Measurements from ENCODE around the gene TTC1. TPM values are rescaled to one million over a fixed set of nuclear protein-coding genes. Genes with fewer than 3 reads are reported as not detected.

The TTC1 gene
- total RNA-seq, 1 experiment from 2014 or later: 67.6 TPM

DNA sequence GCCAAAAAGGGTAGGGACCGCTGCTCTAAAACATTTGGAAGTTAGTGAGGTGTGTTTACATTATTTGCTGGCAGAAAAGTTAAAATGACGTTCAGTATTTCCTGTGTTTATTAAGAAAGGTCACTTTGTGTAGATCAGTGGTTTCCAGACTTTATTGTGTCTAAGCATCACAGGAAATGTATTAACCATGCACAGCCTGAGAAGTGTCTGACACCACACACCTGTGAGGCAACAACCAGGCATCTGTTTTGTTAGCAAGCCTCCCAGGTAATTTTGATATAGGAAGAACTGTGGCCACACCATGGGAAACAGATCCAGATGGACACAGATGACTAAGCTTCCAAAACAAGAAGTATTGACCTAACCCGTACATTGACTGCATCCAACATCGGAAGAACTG is 12.0 kb downstream of the TTC1 start:
- ChIA-PET CTCF (interaction anchor here (1.8 kb wide), 1 partner anchor 11 kb away, joined by 12 read pairs; the partner anchor contains the start of gene TTC1), POLR2A (no interaction called here)
- no TSS peak for BruUV-seq (replicated peaks)
- in situ Hi-C loops (cut with HindIII; ENCODE audit: low pct_unique_long_range_greater_than_20kb, low sequenced_read_pairs): no loop called here
- H3K27ac ChIP-seq (ENCODE audit: low read length): no peak overlapping the region
- intact Hi-C loops (cut with micrococcal nuclease; ENCODE audit: unreplicated experiment): loop anchor here (5.0 kb wide), 2 partner anchors 326 to 371 kb away; no protein-coding TSS in a partner anchor
- TF ChIP-seq SIN3A (IDR thresholded peaks at IDR 0.05; ENCODE audit: borderline replicate concordance, insufficient read depth, low read depth, low read length): no peak
- no peak for TF ChIP-seq REST (IDR thresholded peaks at IDR 0.05; ENCODE audit: insufficient read depth in 1 of 2, low read depth in 2 of 2, low read length in 1 of 2)
- TF ChIP-seq TCF7L2 (IDR thresholded peaks at IDR 0.05; ENCODE audit: low read depth, low read length): no peak
- no peak for TF ChIP-seq POLR2AphosphoS5 (IDR thresholded peaks at IDR 0.05; ENCODE audit: low read depth, low read length)
- no peak for TF ChIP-seq CTCF (IDR thresholded peaks at IDR 0.05)
- DNase-seq (ENCODE audit: low read depth, low spot score) (no peak), ATAC-seq (no peak)
- no peak overlapping the region for H3K4me3 ChIP-seq (ENCODE audit: low read depth in 2 of 2, low read length in 2 of 2)
- peaks cover 4% of the 10 kb centered on the region; the same call in 1 of the 2 replicates for H3K4me1 ChIP-seq (ENCODE audit: control insufficient read depth, insufficient read depth, low read length)
- no peaks in the 10 kb centered on the region for H3K27me3 ChIP-seq (ENCODE audit: control insufficient read depth, insufficient read depth, low read length)
- no peaks in the 10 kb centered on the region for H3K36me3 ChIP-seq (ENCODE audit: control insufficient read depth, insufficient read depth, low read length)
- no peaks in the 10 kb centered on the region for H3K9me3 ChIP-seq (ENCODE audit: control insufficient read depth, insufficient read depth, low read depth, low read length)

- peak; percentile 92 for ATAC-seq
- H3K27ac ChIP-seq (ENCODE audit: low read length): no peak overlapping the region
- POLR2A ChIA-PET: interaction anchor here (0.5 kb wide), 1 partner anchor 306 kb away, joined by 5 read pairs; no protein-coding TSS in a partner anchor
- H3K4me3 ChIP-seq (ENCODE audit: low read depth in 2 of 2, low read length in 2 of 2): no peak overlapping the region
- no TSS peak for BruUV-seq (replicated peaks)
- intact Hi-C loops (cut with micrococcal nuclease; ENCODE audit: unreplicated experiment): loop anchor here (5.0 kb wide), 2 partner anchors 325 to 370 kb away; no protein-coding TSS in a partner anchor
- H3K36me3 ChIP-seq (ENCODE audit: control insufficient read depth, insufficient read depth, low read length): no peaks in the 10 kb centered on the region
- TF ChIP-seq POLR2AphosphoS5 (IDR thresholded peaks at IDR 0.05; ENCODE audit: low read depth, low read length) (no peak), CTCF (IDR thresholded peaks at IDR 0.05) (peak; percentile 88)
- H3K9me3 ChIP-seq (ENCODE audit: control insufficient read depth, insufficient read depth, low read depth, low read length): no peaks in the 10 kb centered on the region
- H3K27me3 ChIP-seq (ENCODE audit: control insufficient read depth, insufficient read depth, low read length): no peaks in the 10 kb centered on the region
- DNase-seq (ENCODE audit: low read depth, low spot score): peak; percentile 43
- CTCF ChIA-PET: interaction anchor here (0.5 to 1.8 kb wide), 10 partner anchors 12 to 873 kb away, joined by 3 to 25 read pairs (median 4); partner anchors contain the start of gene TTC1
- in situ Hi-C loops (cut with HindIII; ENCODE audit: low pct_unique_long_range_greater_than_20kb, low sequenced_read_pairs): no loop called here
- peaks cover 4% of the 10 kb centered on the region; the same call in 1 of the 2 replicates for H3K4me1 ChIP-seq (ENCODE audit: control insufficient read depth, insufficient read depth, low read length)
Measured at GRCh38 chr5:160021831-160022446, 13.0 kb downstream of the TTC1 start.

Data from Panc1 (cell line).